K562 (cell line): ENCODE measurements around the gene PKHD1. TPM values are rescaled to one million over a fixed set of nuclear protein-coding genes. Genes with fewer than 3 reads are reported as not detected.

Source experiments
- ATAC-seq: fragments of 200-7000 bp; cut with Tn5 transposase; 3 replicates; pipeline ENCODE4 v1.9.1; 2020; ENCODE audit warnings: moderate library complexity
- BruUV-seq: library from RNA; stranded (reverse); fragments of 400-500 nt; replicated peaks from 2 replicates; lab custom pipeline; 2021; lab: Mats Ljungman, UMichigan
- CTCF ChIA-PET: fragments of 300-600 bp; formaldehyde crosslinking; extraction: SDS; loops from one replicate; lab custom pipeline; 2021; ENCODE audit warnings: low intra/inter-chr PET ratio; lab: Yijun Ruan, JAX
- POLR2A ChIA-PET: fragments of 300-600, 350-650 bp; sonication (Branson Sonifier 250); formaldehyde crosslinking; extraction: SDS; loops from one replicate; lab custom pipeline; 2021; ENCODE audit warnings: antibody characterized with exemption, inconsistent platforms; lab: Yijun Ruan, JAX
- DNase-seq, 4 experiments: peaks; one replicate each; pipeline versions ENCODE4 v3.0.0 to v3.0.0-alpha.2; 2011 to 2018; ENCODE audit warnings: low spot score in 3 of 4, mixed read lengths in 3 of 4; ENCODE audit errors: extremely low read depth in 1 of 4
- FAIRE-seq: peaks from 2 replicates; lab custom pipeline; 2011; peaks lifted over from hg19 to GRCh38; lab: Jason Lieb, UNC
- H2AFZ ChIP-seq: 2 replicates; pipeline ENCODE4 v1.6.0; 2011; ENCODE audit warnings: low read depth, low read length, control low read depth, inconsistent platforms
- H3K27ac ChIP-seq: fragments of 200-600 bp; 3 replicates; pipeline ENCODE4 v1.8.0; 2011; ENCODE audit warnings: low read depth, mild to moderate bottlenecking, control low read depth, inconsistent platforms, low read length, moderate library complexity, mixed read lengths; ENCODE audit errors: extremely low read depth
- H3K27me3 ChIP-seq, 2 experiments: fragments of 300-600 bp in 1 of 2; 2 replicates in 1 of 2; 3 replicates in 1 of 2; pipeline versions ENCODE4 v1.6.0 to v1.8.0; 2011; ENCODE audit warnings: inconsistent platforms in 2 of 2, low read length in 2 of 2, mild to moderate bottlenecking in 1 of 2, mixed read lengths in 1 of 2, moderate library complexity in 1 of 2; ENCODE audit not compliant: control insufficient read depth in 2 of 2, insufficient read depth in 2 of 2
- H3K36me3 ChIP-seq: fragments of 300-600 bp; 3 replicates; pipeline ENCODE4 v1.8.0; 2011; ENCODE audit warnings: mild to moderate bottlenecking, low read length, inconsistent platforms; ENCODE audit not compliant: control insufficient read depth, insufficient read depth
- H3K4me1 ChIP-seq, 2 experiments: fragments of 200-600 bp in 1 of 2; replicated peaks in 1 of 2; 2 replicates in 1 of 2; 3 replicates in 1 of 2; pipeline versions ENCODE4 v1.5.1 to v1.8.0; 2011; ENCODE audit warnings: inconsistent platforms in 2 of 2, low read length in 2 of 2, mild to moderate bottlenecking in 1 of 2, mixed read lengths in 1 of 2, moderate library complexity in 1 of 2; ENCODE audit not compliant: control insufficient read depth in 2 of 2, insufficient read depth in 2 of 2
- H3K4me2 ChIP-seq: 2 replicates; pipeline ENCODE4 v1.6.1; 2011; ENCODE audit warnings: low read length, control low read depth, inconsistent platforms, mixed read lengths; ENCODE audit not compliant: insufficient read depth
- H3K4me3 ChIP-seq: fragments of 200-600 bp; sonication (generic), shearing (Covaris generic); 2 replicates; pipeline ENCODE4 v1.5.1; 2016; ENCODE audit warnings: control low read depth, inconsistent platforms
- H3K79me2 ChIP-seq: fragments of 200-600 bp; 3 replicates; pipeline ENCODE4 v1.8.0; 2011; ENCODE audit warnings: low read length, inconsistent platforms; ENCODE audit not compliant: control insufficient read depth, insufficient read depth
- H3K9ac ChIP-seq, 2 experiments: 2 replicates each; pipeline versions ENCODE4 v1.6.0 to v1.6.1; 2011; ENCODE audit warnings: low read depth in 2 of 2, low read length in 2 of 2, control low read depth in 1 of 2, inconsistent platforms in 1 of 2, mild to moderate bottlenecking in 1 of 2, mixed read lengths in 1 of 2; ENCODE audit not compliant: insufficient read depth in 1 of 2
- H3K9me1 ChIP-seq: one replicate; pipeline ENCODE4 v1.6.0; 2011; ENCODE audit warnings: inconsistent platforms, mild to moderate bottlenecking, low read length, moderate library complexity; ENCODE audit not compliant: control insufficient read depth, insufficient read depth
- H3K9me3 ChIP-seq: replicated peaks from 2 replicates; pipeline ENCODE4 v1.5.1; 2011; ENCODE audit warnings: low read depth, low read length, inconsistent platforms; ENCODE audit not compliant: control insufficient read depth, insufficient read depth
- H4K20me1 ChIP-seq: replicated peaks from 2 replicates; pipeline ENCODE4 v1.6.1; 2011; ENCODE audit warnings: low read length, inconsistent platforms, mixed read lengths; ENCODE audit not compliant: control insufficient read depth, insufficient read depth
- CXXC5 ChIP-seq: fragments of 250-450 bp; sonication (Bioruptor Pico); IDR thresholded peaks from 2 replicates; pipeline ENCODE4 v1.8.0; 2022; ENCODE audit warnings: inconsistent platforms, mild to moderate bottlenecking, moderate library complexity
- DMBX1 ChIP-seq: fragments of 250-450 bp; sonication (Bioruptor Pico); IDR thresholded peaks from 2 replicates; pipeline ENCODE4 v1.8.0; 2022; ENCODE audit warnings: inconsistent platforms, mild to moderate bottlenecking, moderate library complexity, borderline replicate concordance
- EP300 ChIP-seq: IDR thresholded peaks from 2 replicates; pipeline ENCODE4 v1.6.1; 2012; ENCODE audit warnings: low read length, improper control_type of control experiment
- GABPB1 ChIP-seq: sonication (generic); formaldehyde crosslinking; IDR thresholded peaks from 2 replicates; pipeline ENCODE4 v1.8.0; 2022; ENCODE audit warnings: mild to moderate bottlenecking, missing genetic modification reagents
- KDM5B ChIP-seq: fragments of 200-600 bp; sonication (generic); IDR thresholded peaks from 2 replicates; pipeline ENCODE4 v1.6.1; 2012; ENCODE audit warnings: low read depth, mild to moderate bottlenecking, moderate library complexity, low read length, control low read depth, inconsistent platforms; ENCODE audit not compliant: insufficient replicate concordance
- LCOR ChIP-seq: sonication (generic); formaldehyde crosslinking; IDR thresholded peaks from 2 replicates; pipeline ENCODE4 v1.8.0; 2022; ENCODE audit warnings: mild to moderate bottlenecking, missing genetic modification reagents
- NR2C2 ChIP-seq, 2 experiments: fragments of 200-800 bp in 1 of 2; sonication (Bioruptor generic) in 1 of 2; sonication (generic) in 1 of 2; formaldehyde crosslinking in 1 of 2; IDR thresholded peaks; 2 replicates each; pipeline versions ENCODE4 v1.6.1 to v1.8.0; 2016 to 2022; ENCODE audit warnings: mild to moderate bottlenecking in 1 of 2, missing compliant biosample characterization in 1 of 2, missing genetic modification characterization in 1 of 2, missing genetic modification reagents in 1 of 2
- PTBP1 ChIP-seq: fragments of 200-400 bp; formaldehyde crosslinking; IDR thresholded peaks from 2 replicates; pipeline ENCODE4 v1.6.1; 2017; ENCODE audit warnings: low read depth, low read length
- RFX7 ChIP-seq: fragments of 250-450 bp; sonication (Bioruptor Pico); IDR thresholded peaks from 2 replicates; pipeline ENCODE4 v1.5.1; 2021; ENCODE audit warnings: mild to moderate bottlenecking
- SP1 ChIP-seq: sonication (generic); formaldehyde crosslinking; IDR thresholded peaks from 2 replicates; pipeline ENCODE4 v1.8.1; 2022; ENCODE audit warnings: mild to moderate bottlenecking, missing genetic modification reagents
- SREBF1 ChIP-seq: fragments of 150-350 bp; IDR thresholded peaks from 2 replicates; pipeline ENCODE4 v1.6.1; 2014; ENCODE audit warnings: antibody characterized with exemption, low read depth, low read length, borderline replicate concordance
- SUPT5H ChIP-seq: fragments of 450-650 bp; IDR thresholded peaks from 2 replicates; pipeline ENCODE4 v1.6.1; 2016
- TEAD4 ChIP-seq, 2 experiments: sonication (generic) in 1 of 2; formaldehyde crosslinking in 1 of 2; IDR thresholded peaks; 2 replicates each; pipeline versions ENCODE4 v1.6.1 to v1.8.0; 2012 to 2022; ENCODE audit warnings: borderline replicate concordance in 1 of 2, inconsistent platforms in 1 of 2, low read length in 1 of 2, mild to moderate bottlenecking in 1 of 2, missing genetic modification reagents in 1 of 2
- TGIF2 ChIP-seq: sonication (generic); formaldehyde crosslinking; IDR thresholded peaks from 2 replicates; pipeline ENCODE4 v1.8.1; 2022; ENCODE audit warnings: mild to moderate bottlenecking, missing genetic modification reagents, moderate library complexity
- XRCC5 ChIP-seq: fragments of 200-400 bp; formaldehyde crosslinking; IDR thresholded peaks from 2 replicates; pipeline ENCODE4 v1.6.1; 2017; ENCODE audit warnings: low read depth, mild to moderate bottlenecking, low read length
- ZBED1 ChIP-seq: IDR thresholded peaks from 2 replicates; pipeline ENCODE4 v1.6.1; 2014
- ZNF224 ChIP-seq: sonication (generic); formaldehyde crosslinking; IDR thresholded peaks from 2 replicates; pipeline ENCODE4 v1.8.0; 2022; ENCODE audit warnings: mild to moderate bottlenecking, missing genetic modification reagents
- ZNF507 ChIP-seq: conservative IDR thresholded peaks from 2 replicates; pipeline ENCODE4 v1.6.1; 2017; ENCODE audit warnings: missing genetic modification characterization, missing compliant biosample characterization
- WGBS: fragments of 100-300 bp; shearing (Covaris generic); methylation state at CpG from one replicate; pipeline ENCODE4 v1.1.6; 2016; ENCODE audit warnings: low coverage, mixed read lengths; ENCODE audit not compliant: insufficient coverage; ENCODE audit errors: missing lambda C conversion rate; 5-methylcytosine and 5-hydroxymethylcytosine counted together
- in situ Hi-C: fragments of 300-500 bp; cut with MboI; formaldehyde crosslinking; loops from 4 replicates; pipeline ENCODE4 v1.15.0; 2018; ENCODE audit warnings: inconsistent platforms, mixed read lengths
- intact Hi-C: fragments of 100-400 bp; cut with micrococcal nuclease; formaldehyde crosslinking; loops from 2 replicates; pipeline ENCODE4 v1.14.2; 2022
- polyA plus RNA-seq, 8 experiments: library from polyadenylated mRNA; depleted of rRNA in 4 of 8; stranded (reverse) in 5 of 8; unstranded in 3 of 8; fragments of >200 nt; fragmentation: Nextera tagmentation in 2 of 8; fragmentation: Illumina TruSeq in 1 of 8; extraction: Ambion mirVana in 2 of 8; extraction: Trizol in 1 of 8; gene quantifications; 2 replicates each; pipeline versions ENCODE4 v1.2.1 to v1.2.3, GENCODE V29; 2011 to 2014; ENCODE audit warnings: inconsistent platforms in 1 of 8, missing spikeins in 1 of 8
- total RNA-seq, 7 experiments: library from RNA; depleted of rRNA in 6 of 7; stranded (reverse); fragments of >200 nt in 6 of 7; fragmentation: Illumina TruSeq in 2 of 7; extraction: Trizol in 2 of 7; gene quantifications; 2 replicates each; pipeline versions ENCODE4 v1.2.1 to v1.2.3, GENCODE V29; 2011 to 2021; ENCODE audit warnings: low replicate concordance in 1 of 7

Gene PKHD1
- total and polyA plus RNA-seq, 9 of the 15 experiments (the other 6 are each of a cell fraction or from before 2014, with no cell fraction given) = 0.01 to 0.04 (median 0.01) TPM; not detected in 6

DNA sequence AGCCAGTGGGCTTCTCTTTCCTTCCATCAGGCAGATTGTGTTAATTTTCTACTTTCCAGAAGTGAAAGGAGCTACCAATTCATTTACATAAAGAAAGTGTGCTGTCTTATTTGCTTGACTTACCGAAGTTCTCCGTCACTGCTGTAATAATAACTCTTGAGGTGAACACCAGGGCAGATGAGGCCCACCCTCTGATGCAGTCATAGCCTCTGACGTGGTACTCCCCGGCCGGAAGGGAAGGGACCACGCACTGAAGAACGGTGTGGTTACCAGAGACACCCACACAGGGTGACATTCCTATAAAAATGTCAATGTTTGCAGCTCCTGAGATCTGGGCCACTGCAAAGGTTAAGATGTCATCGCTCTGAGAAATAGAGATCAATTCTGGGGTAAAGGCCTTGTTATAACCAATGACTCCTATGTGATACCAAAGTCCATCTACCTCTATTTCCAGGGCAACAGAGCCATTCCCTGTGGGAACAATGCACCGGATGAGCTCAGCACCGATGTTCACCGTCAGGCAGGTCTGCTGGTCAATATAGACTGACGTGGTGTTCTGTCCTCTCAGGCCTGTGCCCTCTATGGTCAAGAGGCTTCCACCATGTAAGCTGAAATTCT lies 62.9 kb downstream of the PKHD1 start:
- TF ChIP-seq EP300 (no peak), XRCC5 (no peak), GABPB1 (CRISPR knock-in tag) (no peak), SUPT5H (no peak), SP1 (no peak), DMBX1 (CRISPR knock-in tag) (no peak), KDM5B (no peak), LCOR (CRISPR knock-in tag) (no peak), NR2C2 (CRISPR knock-in tag; IDR thresholded peaks at IDR 0.05) (no peak), NR2C2 (tag; IDR thresholded peaks at IDR 0.05) (no peak), RFX7 (no peak), CXXC5 (CRISPR knock-in tag) (no peak), ZNF224 (no peak), TGIF2 (CRISPR knock-in tag) (no peak), TEAD4 (IDR thresholded peaks at IDR 0.05; ENCODE audit: low read length) (no peak), TEAD4 (CRISPR knock-in tag; IDR thresholded peaks at IDR 0.05; ENCODE audit: borderline replicate concordance) (no peak), ZBED1 (no peak), PTBP1 (no peak), ZNF507 (tag) (no peak), SREBF1 (no peak)
- intact Hi-C loops = loop anchor here (5.0 to 10.0 kb wide), 3 partner anchors 170 to 1897 kb away; no protein-coding TSS in a partner anchor
- in situ Hi-C loops = loop anchor here (25.0 kb wide), 2 partner anchors 1212 to 1887 kb away; partner anchors contain the start of gene TFAP2B
- H4K20me1 ChIP-seq = no peaks in the 10 kb centered on the region
- H2AFZ ChIP-seq = no peak overlapping the region
- H3K79me2 ChIP-seq = no peaks in the 10 kb centered on the region
- no peak overlapping the region for H3K27ac ChIP-seq
- H3K4me2 ChIP-seq = no peak overlapping the region
- CTCF ChIA-PET = no interaction called here
- ATAC-seq (no peak), DNase-seq (no peak), FAIRE-seq (no peak)
- H3K27me3 ChIP-seq = peaks cover 0 to 8% of the 10 kb centered on the region in 2 experiments; a peak in 3 of 5 replicates
- under 1% methylated on average over 12 of the region's 12 CpGs for WGBS
- POLR2A ChIA-PET = no interaction called here
- no peak overlapping the region for H3K9ac ChIP-seq
- no peaks in the 10 kb centered on the region for H3K4me1 ChIP-seq
- BruUV-seq = no TSS peak
- no peak overlapping the region for H3K4me3 ChIP-seq
- peaks cover 4% of the 10 kb centered on the region for H3K9me1 ChIP-seq
- H3K9me3 ChIP-seq = no peaks in the 10 kb centered on the region
- no peaks in the 10 kb centered on the region for H3K36me3 ChIP-seq
